ENCODE data around the gene CUBN.

Gene CUBN

GRCh38 chr10:17146892-17147291 lies 17.3 kb upstream of the CUBN start:
- TF ChIP-seq CTCF (IDR thresholded peaks at IDR 0.05; ENCODE audit: low read depth, low read length): no peak
- Histone ChIP-seq H3K27ac (no peak overlapping the region), H3K4me3 (ENCODE audit: low read depth, low read length) (no peak overlapping the region), H3K27me3 (ENCODE audit: insufficient read depth, low read depth, severe bottlenecking) (no peaks in the 10 kb centered on the region), H3K9me3 (ENCODE audit: severe bottlenecking) (no peaks in the 10 kb centered on the region), H3K36me3 (no peaks in the 10 kb centered on the region)
- no peak for DNase-seq

GRCh38 chr10:17145239-17145638 lies 15.6 kb upstream of the CUBN start:
- H3K9me3 ChIP-seq (ENCODE audit: severe bottlenecking): no peaks in the 10 kb centered on the region
- no peak for TF ChIP-seq CTCF (IDR thresholded peaks at IDR 0.05; ENCODE audit: low read depth, low read length)
- no peaks in the 10 kb centered on the region for H3K36me3 ChIP-seq
- H3K4me3 ChIP-seq (ENCODE audit: low read depth, low read length): no peak overlapping the region
- no peak for DNase-seq
- no peak overlapping the region for H3K27ac ChIP-seq
- H3K27me3 ChIP-seq (ENCODE audit: insufficient read depth, low read depth, severe bottlenecking): no peaks in the 10 kb centered on the region

- Histone ChIP-seq H3K27me3 (ENCODE audit: insufficient read depth, low read depth, severe bottlenecking) (no peaks in the 10 kb centered on the region), H3K9me3 (ENCODE audit: severe bottlenecking) (no peaks in the 10 kb centered on the region), H3K36me3 (no peaks in the 10 kb centered on the region), H3K4me3 (ENCODE audit: low read depth, low read length) (no peak overlapping the region), H3K27ac (no peak overlapping the region)
- no peak for TF ChIP-seq CTCF (IDR thresholded peaks at IDR 0.05; ENCODE audit: low read depth, low read length)
- DNase-seq: no peak
Observed at GRCh38 chr10:17144757-17145156, 15.1 kb upstream of the CUBN start.

GRCh38 chr10:17144032-17144431 lies 14.4 kb upstream of the CUBN start:
- no peak for TF ChIP-seq CTCF (IDR thresholded peaks at IDR 0.05; ENCODE audit: low read depth, low read length)
- H3K27me3 ChIP-seq (ENCODE audit: insufficient read depth, low read depth, severe bottlenecking): no peaks in the 10 kb centered on the region
- no peaks in the 10 kb centered on the region for H3K36me3 ChIP-seq
- no peak overlapping the region for H3K27ac ChIP-seq
- no peak for DNase-seq
- H3K4me3 ChIP-seq (ENCODE audit: low read depth, low read length): no peak overlapping the region
- no peaks in the 10 kb centered on the region for H3K9me3 ChIP-seq (ENCODE audit: severe bottlenecking)

- H3K27ac ChIP-seq: no peak overlapping the region
Observed at GRCh38 chr10:17143055-17143690, 13.6 kb upstream of the CUBN start.

More at GRCh38 chr10:17143055-17143690, 13.6 kb upstream of the CUBN start:
- Histone ChIP-seq H3K36me3 (no peaks in the 10 kb centered on the region), H3K4me3 (ENCODE audit: low read depth, low read length) (no peak overlapping the region), H3K27me3 (ENCODE audit: insufficient read depth, low read depth, severe bottlenecking) (no peaks in the 10 kb centered on the region), H3K9me3 (ENCODE audit: severe bottlenecking) (no peaks in the 10 kb centered on the region)
- no peak for TF ChIP-seq CTCF (IDR thresholded peaks at IDR 0.05; ENCODE audit: low read depth, low read length)
- no peak for DNase-seq
